Activated gamma-delta T cell (primary cell): ENCODE measurements around the gene CAMK4.

Experiments
- DNase-seq: peaks from one replicate; lab custom pipeline; 2025; lab: John Stamatoyannopoulos, UW

The CAMK4 gene

GRCh38 chr5:111486055-111486454 lies 261.9 kb downstream of the CAMK4 start:
- no peak for DNase-seq

- no peak for DNase-seq
Measured at GRCh38 chr5:111486926-111487325, 262.7 kb downstream of the CAMK4 start.

- DNase-seq, result no peak
Measured at GRCh38 chr5:111488353-111488752, 264.2 kb downstream of the CAMK4 start.

- no peak for DNase-seq
Measured at GRCh38 chr5:111493031-111493430, 268.8 kb downstream of the CAMK4 start.

- DNase-seq, result no peak
Measured at GRCh38 chr5:111494355-111494999, 270.3 kb downstream of the CAMK4 start.

- no peak for DNase-seq
Measured at GRCh38 chr5:111495159-111495558, 271.0 kb downstream of the CAMK4 start.

GRCh38 chr5:111498346-111498745 lies 274.2 kb downstream of the CAMK4 start:
- no peak for DNase-seq

GRCh38 chr5:111502956-111503355 lies 278.8 kb downstream of the CAMK4 start:
- no peak for DNase-seq

- DNase-seq, result no peak
Measured at GRCh38 chr5:111505096-111505495, 280.9 kb downstream of the CAMK4 start.

GRCh38 chr5:111507276-111507675 lies 283.1 kb downstream of the CAMK4 start:
- no peak for DNase-seq

- no peak for DNase-seq
Measured at GRCh38 chr5:111509119-111509518, 284.9 kb downstream of the CAMK4 start.

GRCh38 chr5:111511174-111511830 lies 287.1 kb downstream of the CAMK4 start:
- no peak for DNase-seq

- DNase-seq, result no peak
Measured at GRCh38 chr5:111511831-111512374, 287.7 kb downstream of the CAMK4 start.

- peak; percentile 91 for DNase-seq
Measured at GRCh38 chr5:111512375-111513130, 288.4 kb downstream of the CAMK4 start, which contains the start of gene STARD4. Gene STARD4 (minus strand): TSS chr5:111512535. CDS start chr5:111507433, 5,102 bp downstream.

- no peak for DNase-seq
Measured at GRCh38 chr5:111513131-111513520, 288.9 kb downstream of the CAMK4 start.

- DNase-seq, result no peak
Measured at GRCh38 chr5:111514087-111514486, 289.9 kb downstream of the CAMK4 start.

GRCh38 chr5:111517853-111518501 lies 293.8 kb downstream of the CAMK4 start:
- no peak for DNase-seq

GRCh38 chr5:111518777-111519176 lies 294.6 kb downstream of the CAMK4 start:
- DNase-seq, result no peak

GRCh38 chr5:111520908-111521307 lies 296.7 kb downstream of the CAMK4 start:
- DNase-seq, result no peak

- no peak for DNase-seq
Measured at GRCh38 chr5:111528056-111528455, 303.9 kb downstream of the CAMK4 start.

- DNase-seq, result peak; percentile 28
Measured at GRCh38 chr5:111530298-111530740, 306.1 kb downstream of the CAMK4 start.
